Measurements from ENCODE around the gene DEDD.

Gene DEDD

GRCh38 chr1:161073474-161074121 is 58.9 kb downstream of the DEDD start:
- DNase-seq (ENCODE audit: extremely low read depth, insufficient read length) = no peak
- Histone ChIP-seq H3K36me3 (ENCODE audit: control insufficient read depth, insufficient read depth, low read length) (no peaks in the 10 kb centered on the region), H3K4me3 (replicated peaks; ENCODE audit: low read depth, low read length) (peak overlapping the region; percentile 37), H3K27me3 (replicated peaks; ENCODE audit: control insufficient read depth, insufficient read depth, low read length) (no peaks in the 10 kb centered on the region)
- TF ChIP-seq, protein P1, sequence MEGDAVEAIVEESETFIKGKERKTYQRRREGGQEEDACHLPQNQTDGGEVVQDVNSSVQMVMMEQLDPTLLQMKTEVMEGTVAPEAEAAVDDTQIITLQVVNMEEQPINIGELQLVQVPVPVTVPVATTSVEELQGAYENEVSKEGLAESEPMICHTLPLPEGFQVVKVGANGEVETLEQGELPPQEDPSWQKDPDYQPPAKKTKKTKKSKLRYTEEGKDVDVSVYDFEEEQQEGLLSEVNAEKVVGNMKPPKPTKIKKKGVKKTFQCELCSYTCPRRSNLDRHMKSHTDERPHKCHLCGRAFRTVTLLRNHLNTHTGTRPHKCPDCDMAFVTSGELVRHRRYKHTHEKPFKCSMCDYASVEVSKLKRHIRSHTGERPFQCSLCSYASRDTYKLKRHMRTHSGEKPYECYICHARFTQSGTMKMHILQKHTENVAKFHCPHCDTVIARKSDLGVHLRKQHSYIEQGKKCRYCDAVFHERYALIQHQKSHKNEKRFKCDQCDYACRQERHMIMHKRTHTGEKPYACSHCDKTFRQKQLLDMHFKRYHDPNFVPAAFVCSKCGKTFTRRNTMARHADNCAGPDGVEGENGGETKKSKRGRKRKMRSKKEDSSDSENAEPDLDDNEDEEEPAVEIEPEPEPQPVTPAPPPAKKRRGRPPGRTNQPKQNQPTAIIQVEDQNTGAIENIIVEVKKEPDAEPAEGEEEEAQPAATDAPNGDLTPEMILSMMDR (IDR thresholded peaks at IDR 0.05; ENCODE audit: insufficient read depth, low read length, poor library complexity, severe bottlenecking) = no peak

GRCh38 chr1:161072751-161073449 is 59.6 kb downstream of the DEDD start:
- DNase-seq (ENCODE audit: extremely low read depth, insufficient read length) = no peak
- TF ChIP-seq, protein P1 (IDR thresholded peaks at IDR 0.05; ENCODE audit: insufficient read depth, low read length, poor library complexity, severe bottlenecking) = no peak
- Histone ChIP-seq H3K4me3 (replicated peaks; ENCODE audit: low read depth, low read length) (no peak overlapping the region), H3K27me3 (replicated peaks; ENCODE audit: control insufficient read depth, insufficient read depth, low read length) (no peaks in the 10 kb centered on the region), H3K36me3 (ENCODE audit: control insufficient read depth, insufficient read depth, low read length) (no peaks in the 10 kb centered on the region)

GRCh38 chr1:161071886-161072371 is 60.5 kb downstream of the DEDD start:
- Histone ChIP-seq H3K27me3 (replicated peaks; ENCODE audit: control insufficient read depth, insufficient read depth, low read length) (no peaks in the 10 kb centered on the region), H3K4me3 (replicated peaks; ENCODE audit: low read depth, low read length) (no peak overlapping the region), H3K36me3 (ENCODE audit: control insufficient read depth, insufficient read depth, low read length) (no peaks in the 10 kb centered on the region; the same call in 1 of the 2 replicates)
- TF ChIP-seq, protein P1 (IDR thresholded peaks at IDR 0.05; ENCODE audit: insufficient read depth, low read length, poor library complexity, severe bottlenecking) = peak; percentile 83
- peak; percentile 36 for DNase-seq (ENCODE audit: extremely low read depth, insufficient read length)

All from GM06990 (cell line).